GM19023 (cell line): ENCODE measurements around the gene SPOCK2.

ENCODE experiments used
- ATAC-seq: cut with Tn5 transposase; IDR thresholded peaks from one replicate; pipeline ENCODE4 v1.9.1; 2021; ENCODE audit warnings: mild to moderate bottlenecking, moderate library complexity; ENCODE audit not compliant: unreplicated experiment

SPOCK2 gene

DNA sequence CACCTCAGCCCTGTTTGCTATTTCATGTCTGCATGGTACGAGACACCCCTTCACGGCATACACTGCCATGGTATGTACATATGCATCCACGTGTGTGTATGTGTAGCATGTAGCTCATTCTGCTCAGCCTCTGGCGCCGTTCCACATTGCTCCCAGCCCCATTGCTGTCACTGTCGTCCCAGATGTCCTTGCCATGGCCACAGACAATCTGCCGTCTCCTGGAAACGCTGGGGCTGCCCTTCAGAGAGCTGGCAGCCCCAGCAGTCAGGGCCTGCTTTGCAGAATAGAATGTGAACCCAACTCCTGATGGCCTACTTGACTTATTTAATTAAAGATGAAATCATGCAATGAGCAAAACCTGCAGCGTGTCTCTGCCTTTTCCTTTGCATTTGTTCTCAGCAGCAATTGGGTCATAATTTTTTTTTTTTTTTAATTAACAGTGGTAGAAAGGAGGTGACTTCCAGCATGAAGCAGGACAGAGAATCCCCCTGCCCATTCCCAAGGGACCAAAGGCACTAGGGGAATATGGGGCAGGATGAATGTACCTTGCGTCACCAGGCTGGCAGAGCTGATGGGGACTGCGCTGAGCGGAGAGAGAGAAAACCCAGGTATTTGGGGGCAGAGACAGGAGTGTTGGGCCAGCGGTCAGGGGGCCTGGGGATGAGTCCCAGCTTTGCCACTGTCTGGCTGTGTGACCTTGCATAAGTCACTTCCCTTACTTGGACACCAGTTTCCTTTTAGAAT lies 75.0 kb downstream of the SPOCK2 start:
- ATAC-seq, result no peak

DNA sequence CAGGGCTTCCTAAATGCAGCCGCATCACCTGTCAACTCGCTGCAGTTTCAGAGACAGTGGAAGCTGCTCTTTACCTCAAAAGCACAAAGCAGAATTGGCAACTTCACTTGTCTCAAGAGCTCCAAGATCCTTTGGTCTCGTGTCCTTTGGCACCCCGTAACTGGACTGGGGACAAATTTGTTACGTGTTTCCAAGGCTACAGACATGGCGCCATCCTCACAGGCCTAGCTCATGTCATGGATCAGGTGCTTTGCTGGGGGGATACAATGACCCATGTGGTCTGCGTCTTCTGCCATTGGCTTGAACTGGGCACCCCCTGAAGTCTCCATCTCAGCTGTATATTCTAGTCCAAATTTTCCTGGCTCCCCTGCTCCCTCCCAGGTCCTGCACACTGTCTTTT lies 75.6 kb downstream of the SPOCK2 start:
- no peak for ATAC-seq

DNA sequence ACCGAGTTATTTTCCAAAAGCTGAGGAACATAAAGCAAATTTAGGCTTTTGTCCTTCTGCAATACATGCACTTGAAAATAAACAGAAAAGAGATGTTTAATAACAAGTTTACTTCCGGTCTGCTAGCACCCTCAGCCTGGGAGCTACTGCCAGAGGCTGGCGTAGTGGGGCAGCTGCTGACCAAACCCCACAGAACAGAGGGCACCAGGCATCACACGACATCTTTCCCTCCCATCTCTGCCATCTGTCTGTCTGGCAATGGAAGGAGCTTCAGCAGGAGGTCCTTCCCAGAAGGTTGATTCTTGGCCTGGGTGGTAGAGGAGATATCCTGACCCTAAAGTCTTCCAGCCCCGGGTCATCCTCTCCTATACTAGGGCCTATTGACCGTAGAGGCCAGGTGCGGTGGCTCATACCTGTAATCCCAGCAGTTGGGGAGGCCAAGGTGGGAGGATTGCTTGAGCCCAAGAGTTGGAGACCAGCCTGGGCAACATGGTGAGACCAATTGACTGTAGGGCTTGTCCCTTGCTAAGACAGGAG lies 76.3 kb downstream of the SPOCK2 start:
- ATAC-seq, result no peak

DNA sequence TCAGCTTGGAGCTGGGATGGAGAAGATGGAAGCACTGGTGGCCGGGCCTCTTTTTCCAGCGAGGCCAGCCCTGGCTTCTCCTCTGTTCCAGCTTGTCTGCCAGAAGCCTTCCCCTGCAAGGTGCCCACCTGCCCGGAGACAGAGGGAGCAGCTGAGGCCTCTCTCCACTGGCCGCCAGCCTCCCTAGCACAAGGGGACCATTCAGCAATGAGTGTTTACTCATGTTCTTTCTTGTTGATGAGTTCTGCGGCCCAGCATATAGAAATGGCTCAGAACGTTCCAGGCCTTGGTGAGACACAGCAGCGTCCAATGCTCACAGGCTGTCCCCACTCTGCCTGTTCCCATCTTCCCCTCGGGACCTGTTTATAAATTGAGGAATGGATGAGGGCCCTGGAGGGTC lies 76.9 kb downstream of the SPOCK2 start:
- no peak for ATAC-seq

DNA sequence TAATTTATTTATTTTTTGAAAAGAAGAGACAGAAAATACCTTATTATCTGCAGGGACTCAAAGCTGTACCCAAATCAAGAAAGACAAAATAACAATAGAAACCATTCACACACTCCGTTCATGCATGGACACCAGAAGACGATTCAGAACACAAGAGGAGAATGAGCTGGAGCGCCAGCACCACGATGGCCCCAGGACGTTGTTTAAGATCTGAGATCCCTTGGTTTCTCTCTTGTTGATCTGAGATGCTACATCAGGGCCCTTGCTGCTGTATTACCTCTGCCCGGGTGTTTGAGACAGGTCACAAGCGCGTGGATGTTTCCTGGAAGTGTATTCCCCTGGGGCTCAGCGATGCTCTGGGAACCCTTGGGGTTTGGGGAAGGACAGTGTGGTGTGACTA lies 77.3 kb downstream of the SPOCK2 start:
- ATAC-seq, result no peak

DNA sequence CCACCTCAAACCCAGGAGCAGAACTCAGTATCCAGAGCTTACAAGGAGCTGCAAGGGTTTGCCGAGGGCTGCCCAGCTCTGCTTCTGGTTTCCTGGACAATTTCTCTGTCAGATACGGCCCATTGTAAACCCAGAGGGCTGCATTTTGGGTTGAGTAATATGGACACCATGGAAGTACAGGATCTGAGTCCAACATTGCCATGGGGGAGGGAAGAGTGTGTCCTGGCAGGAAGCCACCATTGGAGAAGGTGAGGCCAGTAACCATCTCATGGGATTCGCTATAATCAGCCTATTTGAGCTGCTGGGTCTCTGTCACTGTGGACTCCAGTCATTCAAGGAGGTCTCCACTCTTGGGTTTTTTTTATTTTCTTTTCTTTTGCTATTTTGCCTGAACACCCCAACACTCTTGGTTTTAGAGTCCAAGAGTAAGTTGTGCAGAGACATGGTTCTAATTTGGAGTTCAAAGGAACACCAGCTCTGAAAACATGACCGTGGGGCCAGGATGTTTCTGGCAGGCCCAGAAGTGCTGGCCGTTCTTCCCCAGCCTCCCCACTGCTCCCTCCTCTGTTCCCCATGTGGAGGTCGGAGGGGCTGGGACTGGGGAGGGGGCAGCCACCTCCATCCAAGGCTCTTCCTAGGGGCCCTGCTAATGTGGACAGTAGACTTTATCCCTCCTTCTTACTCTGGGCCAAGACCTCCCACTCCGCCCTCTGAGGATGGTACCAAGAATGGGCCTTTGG lies 77.9 kb downstream of the SPOCK2 start:
- no peak for ATAC-seq

DNA sequence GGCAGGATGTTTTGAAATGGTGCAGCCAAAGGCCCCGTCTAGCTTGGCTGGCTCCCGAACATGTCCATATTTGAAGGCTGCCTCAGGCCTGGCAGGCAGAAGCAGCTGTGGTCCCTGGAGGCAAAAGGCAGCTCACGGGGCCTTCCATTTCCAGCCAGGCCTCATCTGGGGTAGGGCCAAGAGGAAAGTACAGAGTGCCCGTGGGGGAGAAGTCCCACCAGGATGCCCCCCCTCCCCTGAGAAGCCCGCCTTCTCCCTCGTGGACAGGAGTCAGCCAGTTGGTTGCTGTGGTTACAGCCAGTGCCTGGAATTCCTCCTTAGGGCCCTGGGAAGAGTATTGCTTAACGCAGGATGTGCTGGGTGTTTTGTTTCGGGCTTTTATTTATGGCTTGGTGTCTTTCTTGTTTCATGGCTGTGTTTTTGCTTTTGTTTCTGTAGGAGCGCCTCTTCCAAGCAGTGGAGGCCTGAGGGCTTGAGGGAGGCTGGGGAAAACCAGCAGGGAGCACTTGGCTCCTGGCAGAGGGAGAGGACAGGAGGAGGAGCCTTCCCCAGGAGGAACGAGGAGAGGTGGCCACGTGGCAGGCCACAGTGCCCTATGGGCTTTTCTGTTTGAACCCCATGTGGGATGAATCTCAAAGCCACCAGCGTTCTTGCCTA lies 78.8 kb downstream of the SPOCK2 start:
- ATAC-seq, result no peak

DNA sequence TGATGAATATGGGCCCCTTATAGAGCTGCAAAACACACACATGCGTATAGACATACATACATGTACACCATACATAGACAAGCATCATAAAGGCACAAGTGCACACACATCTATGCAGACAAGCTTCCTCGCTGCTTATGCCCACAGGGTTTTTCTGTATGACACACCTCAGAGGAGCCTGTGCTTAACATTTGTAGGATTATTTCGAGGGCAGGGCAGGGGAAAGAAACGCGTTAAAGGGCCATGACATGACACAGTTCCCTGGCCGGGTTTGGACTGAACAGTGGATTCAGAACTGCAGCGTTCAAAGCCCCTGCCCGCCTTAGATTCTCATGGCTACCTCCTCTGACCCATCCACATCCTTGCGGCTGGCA lies 79.3 kb downstream of the SPOCK2 start:
- no peak for ATAC-seq
